Mesenteric fat pad (tissue), 1 donor: Measurements from ENCODE around the gene PYCR2. TPM values are rescaled to one million over a fixed set of nuclear protein-coding genes. Genes with fewer than 3 reads are reported as not detected.

ENCODE experiments used
- DNase-seq: peaks from one replicate; pipeline ENCODE4 v3.0.0-alpha.2; 2020; ENCODE audit warnings: low spot score
- long read RNA-seq: library from polyadenylated mRNA; unstranded; transcript quantifications from one replicate; pipeline ENCODE4 v2.0.0, GENCODE V29; 2020
- total RNA-seq: library from RNA; stranded (reverse); fragmentation: NEBNext Ultra II Directional; extraction: Animal tissue kit (Norgen Biotek cat#: 25700); gene quantifications from one replicate; pipeline ENCODE4 v1.2.1, GENCODE V29; 2021
- donor health status: DM: yes; HTN: yes; CAD: no.

The PYCR2 gene
- total RNA-seq = 48.9 TPM
- long read RNA-seq, transcript PYCR2-201 (7 exons, 1,689 nt) = major isoform, 47 of 57 reads
- long read RNA-seq, partial matches to known transcripts = 2 of 57 reads
- long read RNA-seq, other reads (novel, unspliced or antisense) = 7 of 57 reads

GRCh38 chr1:225923692-225924555, at the start of gene PYCR2:
Gene PYCR2 (minus strand): TSS chr1:225924250. CDS start chr1:225924110, 140 bp downstream.
- DNase-seq = peak; percentile 99

- peak; percentile 51 for DNase-seq
Observed at GRCh38 chr1:225973158-225973557, 49.1 kb upstream of the PYCR2 start.

- peak; percentile 62 for DNase-seq
Observed at GRCh38 chr1:225972344-225973152, 48.5 kb upstream of the PYCR2 start.

GRCh38 chr1:225970592-225971157, 46.6 kb upstream of the PYCR2 start:
- DNase-seq = peak; percentile 69

- DNase-seq = peak; percentile 41
Observed at GRCh38 chr1:225969751-225970150, 45.7 kb upstream of the PYCR2 start.

GRCh38 chr1:225965231-225965630, 41.2 kb upstream of the PYCR2 start:
- DNase-seq = peak; percentile 14

GRCh38 chr1:225963735-225964530, 39.9 kb upstream of the PYCR2 start:
- peak; percentile 39 for DNase-seq

GRCh38 chr1:225962440-225962975, 38.5 kb upstream of the PYCR2 start:
- DNase-seq = peak; percentile 88

- peak; percentile 47 for DNase-seq
Observed at GRCh38 chr1:225961659-225962439, 37.8 kb upstream of the PYCR2 start.

GRCh38 chr1:225958041-225958440, 34.0 kb upstream of the PYCR2 start:
- DNase-seq = no peak

GRCh38 chr1:225954753-225955152, 30.7 kb upstream of the PYCR2 start:
- DNase-seq = no peak

GRCh38 chr1:225953315-225953714, 29.3 kb upstream of the PYCR2 start:
- no peak for DNase-seq

- no peak for DNase-seq
Observed at GRCh38 chr1:225950905-225951497, 27.0 kb upstream of the PYCR2 start.

- no peak for DNase-seq
Observed at GRCh38 chr1:225949041-225949440, 25.0 kb upstream of the PYCR2 start.

- DNase-seq = no peak
Observed at GRCh38 chr1:225946803-225947202, 22.8 kb upstream of the PYCR2 start.

GRCh38 chr1:225946082-225946620, 22.1 kb upstream of the PYCR2 start:
- DNase-seq = no peak

- no peak for DNase-seq
Observed at GRCh38 chr1:225945564-225945963, 21.5 kb upstream of the PYCR2 start.

- no peak for DNase-seq
Observed at GRCh38 chr1:225944951-225945350, 20.9 kb upstream of the PYCR2 start.

GRCh38 chr1:225944387-225944786, 20.3 kb upstream of the PYCR2 start:
- no peak for DNase-seq
